ENCODE results near the gene SRL.
A peak's percentile ranks its signal among the peaks of the same experiment; 100 is the strongest.

Gene SRL

GRCh38 chr16:4190712-4191333 is 51.1 kb downstream of the SRL start:
- Histone ChIP-seq H3K9me3 (ENCODE audit: low read length) (no peaks in the 10 kb centered on the region), H3K36me3 (ENCODE audit: insufficient read depth, low read length) (no peaks in the 10 kb centered on the region), H3K27ac (ENCODE audit: low read depth, low read length) (no peak overlapping the region), H3K27me3 (ENCODE audit: control insufficient read depth in 1 of 2, insufficient read depth in 2 of 2, low read length in 2 of 2) (no peaks in the 10 kb centered on the region), H3K4me1 (ENCODE audit: insufficient read depth, low read length) (no peaks in the 10 kb centered on the region), H3K4me3 (ENCODE audit: low read depth in 1 of 2, low read length in 2 of 2) (no peak overlapping the region), H3K9ac (ENCODE audit: low read length) (no peak overlapping the region)

GRCh38 chr16:4190086-4190485 is 51.8 kb downstream of the SRL start:
- Histone ChIP-seq H3K4me1 (ENCODE audit: insufficient read depth, low read length) (no peaks in the 10 kb centered on the region), H3K9ac (ENCODE audit: low read length) (no peak overlapping the region), H3K27me3 (ENCODE audit: control insufficient read depth in 1 of 2, insufficient read depth in 2 of 2, low read length in 2 of 2) (no peaks in the 10 kb centered on the region), H3K36me3 (ENCODE audit: insufficient read depth, low read length) (no peaks in the 10 kb centered on the region), H3K27ac (ENCODE audit: low read depth, low read length) (no peak overlapping the region), H3K9me3 (ENCODE audit: low read length) (no peaks in the 10 kb centered on the region), H3K4me3 (ENCODE audit: low read depth in 1 of 2, low read length in 2 of 2) (no peak overlapping the region)

- Histone ChIP-seq H3K9me3 (ENCODE audit: low read length) (no peaks in the 10 kb centered on the region), H3K36me3 (ENCODE audit: insufficient read depth, low read length) (no peaks in the 10 kb centered on the region), H3K9ac (ENCODE audit: low read length) (no peak overlapping the region), H3K27me3 (ENCODE audit: control insufficient read depth in 1 of 2, insufficient read depth in 2 of 2, low read length in 2 of 2) (no peaks in the 10 kb centered on the region), H3K4me1 (ENCODE audit: insufficient read depth, low read length) (no peaks in the 10 kb centered on the region), H3K27ac (ENCODE audit: low read depth, low read length) (peak overlapping the region; percentile 96), H3K4me3 (ENCODE audit: low read depth in 1 of 2, low read length in 2 of 2) (peak overlapping the region; percentile 70 to 79)
Observed at GRCh38 chr16:4184038-4184702, 57.7 kb downstream of the SRL start.

DNA sequence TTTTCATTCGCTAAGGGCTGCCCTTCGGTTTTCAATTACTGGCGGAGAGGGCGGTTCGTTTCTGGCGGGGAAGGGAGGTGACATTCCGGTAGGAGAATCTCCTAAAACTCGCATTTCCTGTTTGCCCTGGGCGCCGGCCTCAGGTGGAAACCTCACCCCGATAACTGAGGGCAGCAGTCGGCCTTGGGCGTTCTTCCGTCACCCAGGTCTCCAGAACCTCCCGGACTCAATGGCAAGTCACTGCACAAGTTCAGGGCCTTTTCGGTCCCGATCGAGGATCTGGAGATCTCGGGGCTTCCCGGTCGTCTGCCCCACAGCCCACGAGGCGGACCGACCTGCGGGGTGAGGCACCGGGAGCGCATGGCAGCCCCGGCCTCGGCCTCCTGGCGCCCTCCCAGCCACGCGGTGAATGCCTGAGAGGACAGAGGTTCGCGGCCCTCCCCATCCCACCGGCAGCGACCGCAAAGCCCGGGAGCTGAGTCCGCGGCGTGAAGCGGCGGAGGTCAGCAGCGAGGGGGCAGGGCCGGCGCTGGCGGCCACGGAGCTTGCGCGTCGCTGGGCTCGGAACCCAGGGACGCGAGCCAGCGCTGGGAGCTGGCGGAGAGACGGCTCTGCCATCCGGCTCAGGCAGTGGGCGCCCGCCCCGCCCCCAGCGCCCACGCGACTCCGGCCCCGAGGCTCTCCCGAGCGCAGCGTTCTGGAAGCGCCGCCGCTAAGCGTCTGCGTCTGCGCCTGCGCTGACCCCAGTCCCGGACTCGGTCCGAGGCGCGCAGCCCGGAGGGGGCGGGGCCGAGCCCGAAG is 58.4 kb downstream of the SRL start:
- Histone ChIP-seq H3K36me3 (ENCODE audit: insufficient read depth, low read length) (no peaks in the 10 kb centered on the region), H3K9me3 (ENCODE audit: low read length) (no peaks in the 10 kb centered on the region), H3K9ac (ENCODE audit: low read length) (peak overlapping the region; percentile 63), H3K27me3 (ENCODE audit: control insufficient read depth in 1 of 2, insufficient read depth in 2 of 2, low read length in 2 of 2) (no peaks in the 10 kb centered on the region), H3K4me1 (ENCODE audit: insufficient read depth, low read length) (no peaks in the 10 kb centered on the region), H3K27ac (ENCODE audit: low read depth, low read length) (peak overlapping the region; percentile 96), H3K4me3 (ENCODE audit: low read depth in 1 of 2, low read length in 2 of 2) (peak overlapping the region; percentile 70 to 79)

DNA sequence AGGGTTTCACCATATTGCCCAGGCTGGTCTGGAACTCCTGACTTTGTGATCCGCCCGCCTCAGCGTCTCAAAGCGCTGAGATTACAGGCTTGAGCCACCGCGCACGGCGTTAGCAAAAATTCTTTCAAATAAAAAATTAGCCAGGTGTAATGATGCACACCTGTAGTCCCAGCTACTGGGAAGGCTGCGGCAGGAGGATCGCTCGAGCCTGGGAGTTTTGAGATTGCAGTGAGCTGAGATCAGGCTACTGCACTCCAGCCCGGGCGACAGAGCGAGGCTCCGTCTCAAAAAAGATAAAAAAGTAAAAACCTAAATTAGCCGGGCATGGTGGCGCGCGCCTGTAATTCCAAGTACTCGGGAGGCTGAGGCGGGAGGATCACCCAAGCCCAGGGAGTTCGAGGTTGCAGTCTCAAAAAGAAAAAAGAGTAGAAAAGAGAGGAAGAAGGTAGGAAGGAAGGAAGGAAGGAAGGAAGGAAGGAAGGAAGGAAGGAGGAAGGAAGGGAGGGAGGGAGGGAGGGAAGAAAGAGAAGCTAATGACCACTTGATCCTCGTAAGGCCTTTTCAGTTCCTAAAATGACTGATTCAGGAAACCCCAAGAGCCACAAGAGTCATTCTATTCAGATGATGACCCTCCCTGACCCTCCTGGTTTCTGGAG is 59.2 kb downstream of the SRL start:
- Histone ChIP-seq H3K27me3 (ENCODE audit: control insufficient read depth in 1 of 2, insufficient read depth in 2 of 2, low read length in 2 of 2) (no peaks in the 10 kb centered on the region), H3K9ac (ENCODE audit: low read length) (peak overlapping the region; percentile 63), H3K27ac (ENCODE audit: low read depth, low read length) (peak overlapping the region; percentile 96), H3K36me3 (ENCODE audit: insufficient read depth, low read length) (no peaks in the 10 kb centered on the region), H3K4me1 (ENCODE audit: insufficient read depth, low read length) (no peaks in the 10 kb centered on the region), H3K9me3 (ENCODE audit: low read length) (no peaks in the 10 kb centered on the region), H3K4me3 (ENCODE audit: low read depth in 1 of 2, low read length in 2 of 2) (peak overlapping the region; percentile 70 to 79)

DNA sequence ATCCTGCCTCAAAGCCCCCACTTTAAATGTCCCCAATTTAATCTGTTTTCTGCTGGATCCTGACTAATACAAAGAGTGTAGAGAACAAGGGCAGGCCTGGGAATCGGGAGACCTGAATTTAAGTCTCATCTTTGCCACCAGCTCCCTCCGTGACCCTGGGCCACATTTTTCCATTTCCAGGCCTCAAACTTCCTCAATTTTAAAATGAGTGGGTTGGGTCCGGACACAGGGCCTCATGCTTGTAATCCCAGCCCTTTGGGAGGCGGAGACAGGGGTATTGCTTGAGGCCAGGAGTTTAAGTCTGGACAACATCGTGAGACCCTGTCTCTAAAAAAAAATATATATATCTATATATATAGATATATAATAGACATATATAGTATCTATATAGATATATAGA is 61.4 kb downstream of the SRL start:
- Histone ChIP-seq H3K27ac (ENCODE audit: low read depth, low read length) (no peak overlapping the region), H3K4me3 (ENCODE audit: low read depth in 1 of 2, low read length in 2 of 2) (no peak overlapping the region), H3K9ac (ENCODE audit: low read length) (no peak overlapping the region), H3K9me3 (ENCODE audit: low read length) (no peaks in the 10 kb centered on the region), H3K4me1 (ENCODE audit: insufficient read depth, low read length) (no peaks in the 10 kb centered on the region), H3K36me3 (ENCODE audit: insufficient read depth, low read length) (no peaks in the 10 kb centered on the region), H3K27me3 (ENCODE audit: control insufficient read depth in 1 of 2, insufficient read depth in 2 of 2, low read length in 2 of 2) (no peaks in the 10 kb centered on the region)

DNA sequence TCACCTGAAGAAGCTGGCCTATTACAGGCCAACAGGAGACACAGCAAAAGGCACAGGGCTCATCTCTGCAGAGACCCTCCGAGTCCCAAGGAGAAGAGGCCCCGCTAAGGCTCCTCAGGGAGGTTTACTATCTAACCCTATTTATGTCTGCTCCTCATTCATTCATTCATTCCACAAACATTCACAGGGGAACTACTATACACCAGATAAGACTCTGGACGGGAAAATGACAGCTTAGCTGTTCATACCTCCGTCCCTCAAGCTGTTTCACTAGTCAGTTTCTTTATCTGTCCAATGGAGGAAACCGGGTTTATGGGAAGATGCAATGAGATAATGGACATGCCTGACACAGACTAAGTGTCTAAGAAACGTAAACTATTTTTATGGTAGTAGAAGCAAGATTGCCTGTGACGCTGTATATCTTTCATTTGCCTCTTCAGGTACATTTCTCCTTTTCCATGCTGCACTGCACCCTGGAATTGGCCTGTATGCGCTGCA is 62.1 kb downstream of the SRL start:
- Histone ChIP-seq H3K4me1 (ENCODE audit: insufficient read depth, low read length) (no peaks in the 10 kb centered on the region), H3K4me3 (ENCODE audit: low read depth in 1 of 2, low read length in 2 of 2) (no peak overlapping the region), H3K9me3 (ENCODE audit: low read length) (no peaks in the 10 kb centered on the region), H3K27me3 (ENCODE audit: control insufficient read depth in 1 of 2, insufficient read depth in 2 of 2, low read length in 2 of 2) (no peaks in the 10 kb centered on the region), H3K36me3 (ENCODE audit: insufficient read depth, low read length) (no peaks in the 10 kb centered on the region), H3K9ac (ENCODE audit: low read length) (no peak overlapping the region), H3K27ac (ENCODE audit: low read depth, low read length) (no peak overlapping the region)

DNA sequence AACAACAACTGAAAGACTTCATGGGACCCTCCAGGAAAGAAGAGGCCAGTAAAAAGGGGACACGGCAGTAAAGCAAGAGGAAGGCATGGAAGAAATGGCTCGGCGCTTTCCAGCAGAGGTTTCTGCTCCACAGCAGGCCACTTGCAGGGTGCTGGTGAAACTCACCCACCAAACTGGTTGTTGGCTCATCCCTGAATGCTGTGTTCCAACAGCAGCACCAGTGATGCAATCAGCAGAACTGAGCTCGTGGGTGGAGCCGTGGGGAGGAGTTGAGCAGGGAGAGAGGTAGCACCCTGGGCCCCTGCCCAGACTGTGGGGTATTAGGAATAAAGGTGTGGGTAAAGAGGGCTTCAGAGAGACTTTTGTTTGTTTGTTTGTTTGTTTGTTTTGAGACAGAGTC is 62.9 kb downstream of the SRL start:
- no peak overlapping the region for H3K27ac ChIP-seq (ENCODE audit: low read depth, low read length)
- H3K36me3 ChIP-seq (ENCODE audit: insufficient read depth, low read length) = no peaks in the 10 kb centered on the region
- H3K27me3 ChIP-seq (ENCODE audit: control insufficient read depth in 1 of 2, insufficient read depth in 2 of 2, low read length in 2 of 2) = no peaks in the 10 kb centered on the region
- H3K9me3 ChIP-seq (ENCODE audit: low read length) = no peaks in the 10 kb centered on the region
- H3K4me3 ChIP-seq (ENCODE audit: low read depth in 1 of 2, low read length in 2 of 2) = no peak overlapping the region
- H3K9ac ChIP-seq (ENCODE audit: low read length) = no peak overlapping the region
- H3K4me1 ChIP-seq (ENCODE audit: insufficient read depth, low read length) = no peaks in the 10 kb centered on the region

DNA sequence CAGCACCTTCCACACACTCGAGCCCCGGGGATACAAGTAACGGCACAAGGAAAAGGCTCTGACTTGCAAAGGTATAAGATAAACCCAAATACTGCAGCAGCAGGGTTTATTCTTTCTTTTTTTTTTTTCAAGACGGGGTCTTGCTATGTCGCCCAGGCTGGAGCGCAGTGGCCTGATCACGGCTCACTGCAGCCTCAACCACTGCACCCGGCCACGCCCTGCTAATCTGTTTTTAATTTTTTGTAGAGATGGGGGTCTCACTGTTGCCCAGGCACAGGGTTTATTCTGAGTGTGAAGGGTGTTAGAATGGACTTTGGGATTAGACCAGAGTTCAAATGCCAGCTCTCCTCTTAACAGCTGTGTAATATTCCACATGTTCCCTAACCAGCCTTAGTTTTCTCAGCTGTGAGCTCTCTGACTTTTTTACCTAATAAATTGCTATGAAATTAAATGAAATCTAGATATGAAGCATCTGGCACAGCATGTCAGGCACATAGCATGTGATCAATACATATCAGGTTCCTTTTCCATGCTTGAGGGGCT is 63.3 kb downstream of the SRL start:
- Histone ChIP-seq H3K36me3 (ENCODE audit: insufficient read depth, low read length) (no peaks in the 10 kb centered on the region), H3K4me3 (ENCODE audit: low read depth in 1 of 2, low read length in 2 of 2) (no peak overlapping the region), H3K9me3 (ENCODE audit: low read length) (no peaks in the 10 kb centered on the region), H3K9ac (ENCODE audit: low read length) (no peak overlapping the region), H3K27ac (ENCODE audit: low read depth, low read length) (no peak overlapping the region), H3K27me3 (ENCODE audit: control insufficient read depth in 1 of 2, insufficient read depth in 2 of 2, low read length in 2 of 2) (no peaks in the 10 kb centered on the region), H3K4me1 (ENCODE audit: insufficient read depth, low read length) (no peaks in the 10 kb centered on the region)

- Histone ChIP-seq H3K36me3 (ENCODE audit: insufficient read depth, low read length) (no peaks in the 10 kb centered on the region), H3K4me3 (ENCODE audit: low read depth in 1 of 2, low read length in 2 of 2) (no peak overlapping the region), H3K9ac (ENCODE audit: low read length) (no peak overlapping the region), H3K27ac (ENCODE audit: low read depth, low read length) (no peak overlapping the region), H3K27me3 (ENCODE audit: control insufficient read depth in 1 of 2, insufficient read depth in 2 of 2, low read length in 2 of 2) (no peaks in the 10 kb centered on the region), H3K4me1 (ENCODE audit: insufficient read depth, low read length) (no peaks in the 10 kb centered on the region), H3K9me3 (ENCODE audit: low read length) (no peaks in the 10 kb centered on the region)
Observed at GRCh38 chr16:4176906-4177417, 64.9 kb downstream of the SRL start.

DNA sequence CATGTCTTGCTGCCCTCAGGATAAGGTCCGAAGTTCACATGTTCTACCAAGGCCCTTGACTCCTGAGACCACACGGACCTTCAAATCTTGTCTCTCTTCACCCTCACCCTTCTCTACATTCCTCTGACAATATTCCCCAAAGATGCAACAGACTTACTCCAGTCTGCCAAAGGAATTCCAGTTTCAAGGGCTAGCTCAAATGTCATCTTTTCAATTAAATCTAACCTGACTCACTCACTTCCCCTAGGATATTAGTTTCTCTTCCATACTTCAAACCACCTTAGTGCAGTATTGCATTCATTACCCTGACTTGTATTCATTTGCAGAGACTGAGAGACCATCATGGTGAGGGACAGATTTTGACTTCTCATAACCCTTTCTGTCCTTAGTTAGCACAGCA is 66.0 kb downstream of the SRL start:
- no peaks in the 10 kb centered on the region for H3K36me3 ChIP-seq (ENCODE audit: insufficient read depth, low read length)
- no peaks in the 10 kb centered on the region for H3K27me3 ChIP-seq (ENCODE audit: control insufficient read depth in 1 of 2, insufficient read depth in 2 of 2, low read length in 2 of 2)
- no peaks in the 10 kb centered on the region for H3K9me3 ChIP-seq (ENCODE audit: low read length)
- no peak overlapping the region for H3K27ac ChIP-seq (ENCODE audit: low read depth, low read length)
- H3K4me3 ChIP-seq (ENCODE audit: low read depth in 1 of 2, low read length in 2 of 2) = no peak overlapping the region
- no peaks in the 10 kb centered on the region for H3K4me1 ChIP-seq (ENCODE audit: insufficient read depth, low read length)
- H3K9ac ChIP-seq (ENCODE audit: low read length) = no peak overlapping the region

All from muscle layer of colon (tissue), 2 donors.